Common myeloid progenitor, CD34-positive (primary cell): ENCODE results near the gene BCAR3.

ENCODE experiments used
- CTCF ChIA-PET: fragments of 350-600 bp; sonication (Branson Sonifier 250); formaldehyde crosslinking; loops from one replicate; lab custom pipeline; 2021; ENCODE audit warnings: antibody characterized with exemption; lab: Charles Lee
- POLR2A ChIA-PET: fragments of 350-600 bp; sonication (Branson Sonifier 250); formaldehyde crosslinking; loops from one replicate; lab custom pipeline; 2021; ENCODE audit warnings: antibody characterized with exemption; lab: Charles Lee
- DNase-seq, 3 donors: peaks; one replicate each; pipeline versions ENCODE4 v3.0.0 to v3.0.0-alpha.2; 2013
- H3K27ac ChIP-seq, 2 experiments: 1 replicate in 1 of 2; 2 replicates in 1 of 2; pipeline ENCODE4 v1.7.0; 2013; ENCODE audit warnings: inconsistent platforms in 2 of 2, low read length in 2 of 2, mild to moderate bottlenecking in 2 of 2, low read depth in 1 of 2, moderate library complexity in 1 of 2; ENCODE audit not compliant: severe bottlenecking in 2 of 2, insufficient read depth in 1 of 2, poor library complexity in 1 of 2
- H3K27me3 ChIP-seq, 5 experiments: replicated peaks in 2 of 5; 1 replicate in 3 of 5; 2 replicates in 2 of 5; pipeline versions ENCODE4 v1.6.1 to v1.7.0; 2013; ENCODE audit warnings: low read length in 4 of 5, mild to moderate bottlenecking in 2 of 5, moderate library complexity in 2 of 5, inconsistent platforms in 1 of 5; ENCODE audit not compliant: insufficient read depth in 5 of 5, control insufficient read depth in 4 of 5
- H3K36me3 ChIP-seq, 4 experiments: 1 replicate in 2 of 4; 2 replicates in 2 of 4; pipeline versions ENCODE4 v1.6.1 to v1.7.0; 2013; ENCODE audit warnings: low read length in 3 of 4, control low read depth in 1 of 4, mild to moderate bottlenecking in 1 of 4; ENCODE audit not compliant: control insufficient read depth in 4 of 4, insufficient read depth in 4 of 4
- H3K4me1 ChIP-seq, 4 experiments: 1 replicate in 3 of 4; 2 replicates in 1 of 4; pipeline versions ENCODE4 v1.6.1 to v1.7.1; 2013; ENCODE audit warnings: low read length in 3 of 4, mild to moderate bottlenecking in 3 of 4, control low read depth in 1 of 4, inconsistent platforms in 1 of 4, moderate library complexity in 1 of 4; ENCODE audit not compliant: control insufficient read depth in 4 of 4, insufficient read depth in 4 of 4; ENCODE audit errors: control extremely low read depth in 1 of 4
- H3K4me3 ChIP-seq, 7 experiments: 1 replicate in 4 of 7; 2 replicates in 3 of 7; pipeline versions ENCODE4 v1.5.1 to v1.7.0; 2013; ENCODE audit warnings: mild to moderate bottlenecking in 7 of 7, low read length in 6 of 7, moderate library complexity in 6 of 7, inconsistent platforms in 2 of 7, low read depth in 2 of 7, control low read depth in 1 of 7; ENCODE audit not compliant: insufficient read depth in 4 of 7, control insufficient read depth in 1 of 7; ENCODE audit errors: extremely low read depth in 1 of 7
- H3K9me3 ChIP-seq, 5 experiments: 1 replicate in 4 of 5; 2 replicates in 1 of 5; pipeline versions ENCODE4 v1.6.1 to v1.7.1; 2013; ENCODE audit warnings: low read length in 4 of 5, mild to moderate bottlenecking in 2 of 5, inconsistent platforms in 1 of 5, low read depth in 1 of 5, moderate library complexity in 1 of 5; ENCODE audit not compliant: control insufficient read depth in 4 of 5, insufficient read depth in 2 of 5; ENCODE audit errors: control extremely low read depth in 1 of 5
- WGBS: methylation state at CpG from one replicate; pipeline ENCODE4 v1.1.5; 2013; ENCODE audit not compliant: insufficient coverage; 5-methylcytosine and 5-hydroxymethylcytosine counted together

BCAR3 gene

GRCh38 chr1:93549811-93550210 lies 131.8 kb downstream of the BCAR3 start:
- no CpG with 5 or more reads among the region's 4 CpGs for WGBS
- Histone ChIP-seq H3K4me3 (peak overlapping the region in 1 of 7 experiments; percentile 4), H3K9me3 (no peaks in the 10 kb centered on the region), H3K36me3 (peaks cover 5 to 7% (median 7%) of the 10 kb centered on the region in 4 experiments), H3K27me3 (no peaks in the 10 kb centered on the region), H3K27ac (peak overlapping the region in 1 of 2 experiments; percentile 37), H3K4me1 (peaks cover 23 to 39% (median 30%) of the 10 kb centered on the region in 4 experiments)
- ChIA-PET POLR2A (no interaction called here), CTCF (no interaction called here)
- DNase-seq: peak in 2 of 3 donors; percentile 36 to 51

- H3K27ac ChIP-seq: no peak overlapping the region
- H3K9me3 ChIP-seq: no peaks in the 10 kb centered on the region
- H3K27me3 ChIP-seq: no peaks in the 10 kb centered on the region
- H3K4me3 ChIP-seq: no peak overlapping the region
- 100% methylated on average over 1 of the region's 1 CpG for WGBS
- DNase-seq: peak in 2 of 3 donors; percentile 24 to 38
- POLR2A ChIA-PET: no interaction called here
- peaks cover 17 to 32% (median 24%) of the 10 kb centered on the region in 4 experiments for H3K4me1 ChIP-seq
- CTCF ChIA-PET: no interaction called here
- peaks cover 5 to 7% (median 7%) of the 10 kb centered on the region in 4 experiments for H3K36me3 ChIP-seq
Measured at GRCh38 chr1:93549131-93549530, 132.5 kb downstream of the BCAR3 start.

DNA sequence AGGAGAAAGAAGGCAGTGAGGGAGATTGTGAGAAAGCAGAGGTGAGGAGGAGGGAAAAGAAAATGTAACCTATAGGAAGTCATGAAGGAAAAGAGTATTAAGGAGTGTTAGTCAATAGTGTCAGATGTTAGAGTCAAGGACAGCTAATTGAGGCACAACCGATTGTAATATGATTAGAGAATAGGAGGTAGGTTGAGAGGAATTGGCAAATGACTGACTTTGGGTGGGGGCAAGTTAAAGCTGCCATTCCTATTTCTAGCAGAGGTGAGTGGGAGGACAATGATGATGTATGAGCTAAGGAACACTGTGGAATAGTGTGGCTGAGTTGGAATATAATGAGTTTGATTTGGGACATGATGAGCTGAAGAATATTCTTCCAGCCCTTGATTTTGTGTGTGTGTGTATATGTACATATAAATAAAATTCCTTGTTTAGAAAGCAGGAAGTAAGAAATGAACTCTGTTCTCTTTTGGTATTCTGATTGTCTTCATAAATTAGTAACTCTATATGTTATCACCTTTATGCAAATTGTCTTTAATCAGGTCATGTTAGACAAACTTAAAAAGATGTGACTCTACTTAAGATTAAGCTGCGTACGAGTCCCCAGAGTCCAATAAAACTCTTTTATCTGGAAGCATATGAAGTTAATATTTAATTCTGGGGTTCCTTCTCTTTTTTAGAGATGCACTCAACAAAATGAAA lies 135.3 kb downstream of the BCAR3 start:
- POLR2A ChIA-PET: no interaction called here
- no peak for DNase-seq
- Histone ChIP-seq H3K36me3 (peaks cover 5 to 7% (median 6%) of the 10 kb centered on the region in 4 experiments), H3K4me1 (peaks cover 4 to 10% (median 7%) of the 10 kb centered on the region in 4 experiments), H3K4me3 (no peak overlapping the region), H3K27me3 (no peaks in the 10 kb centered on the region), H3K27ac (no peak overlapping the region), H3K9me3 (no peaks in the 10 kb centered on the region)
- CTCF ChIA-PET: interaction anchor here (1.0 to 1.5 kb wide), 2 partner anchors 12 to 267 kb away, joined by 3 read pairs; no protein-coding TSS in a partner anchor
- WGBS: 100% methylated on average over 3 of the region's 3 CpGs

GRCh38 chr1:93542398-93542797 lies 139.2 kb downstream of the BCAR3 start:
- POLR2A ChIA-PET: no interaction called here
- CTCF ChIA-PET: interaction anchor here (0.6 kb wide), 1 partner anchor 774 kb away, joined by 3 read pairs; no protein-coding TSS in a partner anchor
- WGBS: no CpG with 5 or more reads among the region's 1 CpG

GRCh38 chr1:93541045-93541444 lies 140.6 kb downstream of the BCAR3 start:
- no CpG with 5 or more reads among the region's 4 CpGs for WGBS

More at GRCh38 chr1:93542398-93542797, 139.2 kb downstream of the BCAR3 start:
- Histone ChIP-seq H3K36me3 (peaks cover 0 to 3% (median 0%) of the 10 kb centered on the region in 4 experiments), H3K27ac (no peak overlapping the region), H3K9me3 (no peaks in the 10 kb centered on the region), H3K4me3 (no peak overlapping the region), H3K27me3 (no peaks in the 10 kb centered on the region), H3K4me1 (peaks cover 0 to 19% (median 1%) of the 10 kb centered on the region in 4 experiments)
- no peak for DNase-seq

DNA sequence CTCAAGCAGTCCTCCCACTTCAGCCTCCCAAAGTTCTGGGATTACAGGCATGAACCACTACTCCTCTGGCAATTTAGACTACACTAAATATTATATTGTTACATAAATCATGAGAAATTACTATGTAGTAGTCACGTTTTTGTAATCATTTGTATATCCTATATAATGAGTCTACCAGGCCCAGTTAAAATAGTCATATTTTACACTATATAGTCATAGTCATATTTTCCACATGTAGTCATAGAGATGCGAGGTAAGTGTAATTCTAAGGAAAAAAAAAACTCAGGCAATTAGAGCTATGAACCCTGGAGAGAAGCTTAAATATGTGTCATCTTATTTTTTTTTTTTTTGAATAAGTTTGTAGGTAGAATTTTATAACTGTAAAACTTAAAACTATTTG lies 143.7 kb downstream of the BCAR3 start:
- H3K9me3 ChIP-seq: no peaks in the 10 kb centered on the region
- H3K27me3 ChIP-seq: no peaks in the 10 kb centered on the region
- CTCF ChIA-PET: interaction anchor here (0.6 to 0.8 kb wide), 2 partner anchors 11 to 53 kb away, joined by 3 read pairs; no protein-coding TSS in a partner anchor
- H3K4me1 ChIP-seq: peaks cover 0 to 19% (median 2%) of the 10 kb centered on the region in 4 experiments
- no peak overlapping the region for H3K4me3 ChIP-seq
- no peaks in the 10 kb centered on the region for H3K36me3 ChIP-seq
- DNase-seq: peak in 1 of 3 donors; percentile 25
- WGBS: no CpG with 5 or more reads among the region's 2 CpGs
- H3K27ac ChIP-seq: no peak overlapping the region
- POLR2A ChIA-PET: no interaction called here

More at GRCh38 chr1:93541045-93541444, 140.6 kb downstream of the BCAR3 start:
- Histone ChIP-seq H3K27me3 (no peaks in the 10 kb centered on the region), H3K4me3 (no peak overlapping the region), H3K9me3 (no peaks in the 10 kb centered on the region), H3K4me1 (peaks cover 0 to 19% (median 2%) of the 10 kb centered on the region in 4 experiments), H3K27ac (no peak overlapping the region), H3K36me3 (no peaks in the 10 kb centered on the region)
- ChIA-PET POLR2A (no interaction called here), CTCF (no interaction called here)
- DNase-seq: no peak

- Histone ChIP-seq H3K27ac (no peak overlapping the region), H3K27me3 (no peaks in the 10 kb centered on the region), H3K4me3 (no peak overlapping the region), H3K9me3 (no peaks in the 10 kb centered on the region), H3K36me3 (no peaks in the 10 kb centered on the region), H3K4me1 (peaks cover 0 to 19% (median 2%) of the 10 kb centered on the region in 4 experiments)
- no peak for DNase-seq
- CTCF ChIA-PET: no interaction called here
- POLR2A ChIA-PET: no interaction called here
Measured at GRCh38 chr1:93537396-93537795, 144.2 kb downstream of the BCAR3 start.
